HG03439 (cell line): ENCODE measurements around the gene WWOX.

Experiments
- ATAC-seq: cut with Tn5 transposase; IDR thresholded peaks from one replicate; pipeline ENCODE4 v1.9.1; 2021; ENCODE audit warnings: mild to moderate bottlenecking, moderate library complexity; ENCODE audit not compliant: unreplicated experiment

WWOX gene

DNA sequence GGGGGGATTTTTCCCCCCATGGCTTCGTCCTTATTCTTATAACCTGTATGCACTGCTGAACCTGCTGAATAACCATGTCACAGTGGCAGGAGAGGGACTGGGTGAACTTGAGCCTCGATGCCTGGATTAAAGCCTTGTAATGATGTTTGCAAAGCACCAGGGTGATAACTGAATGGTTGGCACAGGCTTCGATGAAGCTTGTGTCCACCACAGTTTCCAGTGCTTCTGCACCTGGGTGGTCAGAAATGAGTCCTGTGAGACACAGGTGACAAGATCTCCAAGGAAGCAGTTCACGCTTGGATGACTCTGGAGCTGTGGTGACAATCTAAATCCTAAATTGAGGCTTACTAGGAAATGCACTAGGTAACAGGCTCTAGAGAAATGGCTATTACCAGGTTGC is 771.8 kb downstream of the WWOX start:
- ATAC-seq: no peak

- ATAC-seq: no peak
Observed at GRCh38 chr16:78876671-78877070, 777.2 kb downstream of the WWOX start.

DNA sequence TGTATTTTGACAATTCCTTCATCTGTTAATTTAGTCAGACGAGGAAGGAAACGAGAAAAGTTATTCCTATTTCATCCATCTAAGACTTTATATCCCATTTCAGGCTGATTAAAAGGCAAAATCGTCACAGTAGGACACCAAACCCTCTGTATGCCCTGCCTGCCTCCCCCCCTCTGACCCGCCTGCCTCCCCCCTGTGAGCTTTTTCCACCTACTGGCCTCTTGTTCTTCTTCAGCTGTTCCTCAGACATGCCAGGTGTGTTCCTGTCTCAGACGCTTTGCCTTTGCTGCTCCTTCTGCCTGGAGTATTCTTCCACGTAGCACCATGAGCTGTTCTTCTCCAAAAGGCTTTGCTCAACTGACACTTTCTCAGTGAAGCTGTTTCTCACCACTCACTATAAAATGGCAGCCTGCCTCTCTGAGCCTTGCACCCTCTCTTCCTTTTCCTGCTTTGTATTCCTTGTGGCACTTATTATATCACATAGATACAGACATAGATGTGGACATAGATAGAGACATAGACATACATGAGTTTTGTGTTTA is 777.7 kb downstream of the WWOX start:
- ATAC-seq: no peak

DNA sequence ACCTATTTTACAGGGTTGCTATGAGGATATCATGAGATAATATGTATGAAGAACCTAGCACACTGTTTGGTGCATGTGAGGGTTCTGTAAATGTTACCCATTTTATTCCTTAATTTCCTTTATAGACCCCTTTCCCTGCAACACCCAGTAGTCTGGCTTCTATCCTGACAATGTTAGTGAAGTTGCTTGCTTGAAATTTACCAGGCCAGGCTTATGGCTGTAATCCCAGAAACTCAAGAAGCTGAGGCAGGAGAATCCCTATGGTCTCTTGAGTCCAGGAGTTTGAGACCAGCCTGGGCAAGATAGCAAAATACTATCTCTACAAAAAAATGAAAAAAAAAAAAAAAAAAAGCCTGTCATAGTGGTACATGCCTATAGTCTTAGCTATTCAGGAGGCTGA is 779.1 kb downstream of the WWOX start:
- no peak for ATAC-seq

DNA sequence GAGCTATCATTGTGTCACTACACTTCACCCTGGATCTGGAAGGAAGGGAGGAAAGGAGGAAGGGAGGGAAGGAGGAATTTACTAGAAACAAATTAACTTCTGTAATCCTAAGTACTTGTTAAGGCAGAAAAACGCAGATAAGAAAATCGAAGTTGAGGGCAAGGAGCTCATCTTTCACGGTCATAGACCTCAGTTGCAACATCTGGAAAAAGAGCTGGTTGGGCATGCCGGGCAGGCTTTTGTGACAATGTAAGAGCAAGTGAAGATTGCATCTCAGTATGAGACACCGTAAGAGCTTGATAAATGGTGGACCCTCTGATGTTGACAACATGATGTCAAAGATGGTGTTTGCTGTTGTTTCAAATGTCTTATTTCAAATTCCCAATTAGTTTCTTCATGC is 779.6 kb downstream of the WWOX start:
- no peak for ATAC-seq

DNA sequence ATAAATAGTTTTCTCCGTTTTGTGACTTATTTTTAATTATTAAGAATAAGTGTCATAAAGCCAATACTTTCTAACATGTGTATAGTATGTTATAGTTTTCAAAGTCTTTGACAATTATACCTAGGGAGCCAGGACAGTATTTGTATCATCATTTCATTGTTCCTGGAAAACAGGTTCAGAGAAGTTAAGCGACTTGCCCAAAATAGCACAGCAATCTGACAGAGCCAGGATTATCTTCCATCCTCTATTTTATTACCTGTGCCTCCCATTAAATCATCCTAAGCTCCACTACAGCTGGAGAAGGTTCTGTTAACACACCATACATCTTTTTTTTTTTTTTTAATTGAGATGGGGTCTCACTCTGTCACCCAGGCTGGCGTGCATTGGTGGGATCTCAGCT is 782.7 kb downstream of the WWOX start:
- ATAC-seq: no peak

DNA sequence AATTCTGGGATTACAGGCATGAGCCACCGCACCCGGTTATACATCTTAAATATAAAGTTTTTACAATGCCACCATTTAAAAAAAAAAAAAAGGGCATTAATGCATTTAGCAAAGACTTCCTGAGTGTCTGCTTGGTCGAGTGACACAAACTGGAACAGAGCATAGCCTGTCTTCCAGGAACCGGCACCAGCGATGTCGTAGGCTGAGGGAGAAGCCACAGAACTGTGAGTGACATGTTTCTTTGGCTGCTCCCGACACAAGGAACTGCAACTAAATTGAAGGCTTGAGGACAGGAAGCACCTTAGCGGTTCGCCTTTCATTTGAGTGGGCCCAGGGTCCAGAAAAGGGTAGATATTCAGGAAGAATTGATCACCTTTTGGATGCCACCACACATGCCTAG is 783.3 kb downstream of the WWOX start:
- no peak for ATAC-seq

DNA sequence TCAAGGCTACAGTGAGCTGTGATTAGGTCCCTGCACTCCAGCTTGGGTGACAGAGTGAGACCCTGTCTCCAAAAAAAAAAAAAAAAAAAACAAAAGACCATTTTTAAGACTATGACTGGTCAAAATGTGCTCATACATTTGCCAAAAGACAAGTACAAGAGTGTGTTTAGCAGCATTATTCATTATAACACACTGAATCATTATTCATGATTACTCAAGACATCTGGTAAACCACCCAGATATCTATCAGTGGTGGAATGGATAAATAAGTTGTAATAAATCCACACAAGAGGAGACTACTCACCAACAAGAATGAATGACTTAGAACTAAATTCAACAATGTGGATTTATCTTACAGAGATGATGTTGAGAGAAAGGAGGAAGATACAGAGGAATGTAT is 784.8 kb downstream of the WWOX start:
- no peak for ATAC-seq

DNA sequence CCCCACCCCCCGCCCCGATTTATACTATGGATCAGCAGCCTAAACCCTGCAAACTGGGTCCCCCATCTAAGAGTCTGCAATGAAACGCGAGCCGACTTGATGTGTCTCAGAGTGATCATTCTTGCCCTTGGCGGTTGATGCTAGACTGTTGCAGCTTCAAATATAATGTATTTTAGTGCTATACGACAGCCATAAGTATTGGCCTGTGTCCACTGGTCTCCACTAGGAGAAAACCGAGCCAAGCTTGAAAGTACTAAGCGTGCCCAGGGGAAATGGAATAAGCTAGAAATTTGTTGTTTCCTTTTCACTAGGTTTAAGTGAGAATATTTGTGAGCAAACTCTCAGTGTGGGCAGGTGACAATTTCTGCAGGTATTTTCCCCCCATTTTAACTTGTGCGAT is 789.9 kb downstream of the WWOX start:
- no peak for ATAC-seq

DNA sequence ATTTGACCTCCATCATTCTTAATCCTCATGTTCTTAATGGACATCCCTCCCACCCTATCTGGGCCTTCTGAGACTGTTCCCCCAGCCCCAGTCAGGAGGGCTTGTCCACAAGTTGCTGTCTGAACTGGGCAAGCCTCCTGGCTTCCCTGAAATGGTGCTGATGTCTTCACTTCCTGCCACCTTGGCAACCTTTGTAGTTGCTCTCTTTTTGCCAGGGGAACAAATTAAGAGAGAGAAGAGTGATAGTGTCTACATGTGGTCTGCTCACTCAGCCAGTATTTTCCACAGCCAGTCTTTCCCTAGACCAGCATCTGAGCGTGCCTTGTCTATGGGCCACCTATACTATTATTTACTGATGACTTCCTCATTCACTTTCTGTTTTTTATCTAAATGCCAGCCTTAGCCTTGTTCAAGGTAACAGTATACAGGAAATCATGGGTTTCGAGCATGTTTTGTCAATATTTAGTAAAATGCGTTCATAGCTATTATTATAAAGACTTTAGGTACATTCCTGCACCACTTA is 791.0 kb downstream of the WWOX start:
- ATAC-seq: no peak

DNA sequence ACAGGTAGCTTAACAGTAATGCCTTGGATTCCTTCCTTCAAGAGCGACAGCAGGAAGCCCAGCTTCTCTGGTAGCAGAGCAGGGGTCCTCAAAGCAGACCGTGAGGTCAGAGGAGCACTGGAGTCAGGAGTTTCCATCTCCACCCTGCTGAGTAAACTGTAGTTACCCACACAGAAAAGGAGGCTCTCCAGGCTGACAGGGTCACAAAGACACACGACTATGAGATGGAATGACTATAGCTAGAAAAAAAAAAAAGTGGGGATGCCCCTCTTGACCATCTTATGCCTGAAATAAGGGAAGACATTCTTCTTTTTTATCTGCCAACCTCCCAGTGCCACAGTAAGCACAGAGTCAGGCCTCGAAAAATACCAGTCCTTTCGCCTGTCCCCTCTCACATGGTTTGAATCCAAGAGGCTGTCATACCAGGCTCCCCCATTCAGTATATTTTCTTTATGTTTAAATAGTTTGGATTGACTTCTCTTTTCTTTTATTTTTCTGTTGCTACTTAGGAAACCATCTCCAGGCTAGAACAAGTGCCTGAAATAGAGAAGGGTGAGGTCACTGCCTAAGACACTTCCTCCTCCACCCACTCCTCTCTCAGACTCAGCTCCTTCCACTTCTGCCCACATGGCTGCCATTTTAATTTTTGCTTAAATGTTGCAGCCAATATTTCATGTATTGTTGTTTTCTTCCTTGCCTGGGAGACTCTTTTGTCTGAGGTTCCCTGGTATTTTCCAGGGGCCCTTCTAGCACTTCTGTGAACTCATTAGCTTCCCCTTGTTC is 793.7 kb downstream of the WWOX start:
- ATAC-seq: no peak

DNA sequence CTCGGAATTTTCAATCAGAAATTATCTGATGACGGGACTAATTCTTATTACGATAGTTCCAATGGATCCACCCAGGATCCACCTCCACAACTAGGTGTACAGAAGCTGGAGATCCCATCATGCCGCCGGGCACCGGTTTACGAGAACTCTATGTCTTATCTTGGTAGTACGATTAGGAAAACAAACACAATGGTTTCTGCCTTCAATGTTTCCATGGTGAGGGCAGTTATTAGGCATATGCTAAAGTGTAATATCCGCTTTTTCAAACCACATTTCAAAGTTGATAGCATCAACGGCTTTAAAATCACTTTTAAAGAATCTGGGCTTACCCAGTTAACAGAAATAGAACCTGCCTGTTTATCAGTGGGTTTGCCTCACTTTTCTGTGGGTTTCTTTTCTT is 795.4 kb downstream of the WWOX start:
- no peak for ATAC-seq

DNA sequence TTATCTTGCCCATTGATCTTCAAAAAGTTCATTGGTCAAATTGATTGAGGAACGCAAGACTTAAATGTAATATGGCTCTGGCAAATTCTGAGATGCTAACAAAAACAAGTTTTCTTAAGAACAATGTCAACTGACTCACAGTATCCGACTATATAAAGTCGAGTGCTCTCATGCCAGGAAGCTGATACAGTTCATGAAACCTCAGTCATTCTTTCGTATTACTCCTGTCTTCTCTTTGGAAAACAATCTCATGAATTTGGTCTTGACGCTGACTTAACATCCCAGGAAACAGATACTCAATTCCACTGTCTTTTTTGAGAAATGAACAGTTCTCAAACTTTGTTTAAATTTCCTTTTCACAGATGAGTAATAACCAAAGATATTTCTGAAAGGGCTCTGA is 796.2 kb downstream of the WWOX start:
- ATAC-seq: no peak

DNA sequence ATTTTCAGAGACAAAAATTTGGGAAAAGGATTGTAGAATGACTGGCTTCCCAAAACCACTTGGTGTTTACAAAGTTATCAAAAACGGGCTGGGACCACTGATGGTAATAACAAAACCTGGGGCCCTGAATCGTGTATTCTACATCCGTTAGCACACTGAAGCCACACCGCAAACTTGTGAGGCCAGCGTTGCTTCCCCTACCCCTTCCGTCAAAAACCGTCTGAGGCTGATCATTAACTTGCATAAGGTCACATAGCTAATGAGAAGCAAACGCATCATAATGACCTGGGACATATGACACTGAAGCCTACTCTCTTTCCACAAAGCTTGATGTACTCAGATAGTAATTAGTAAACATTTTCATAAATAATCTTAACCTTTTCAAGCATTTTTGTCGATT is 796.8 kb downstream of the WWOX start:
- no peak for ATAC-seq

- ATAC-seq: no peak
Observed at GRCh38 chr16:78897299-78897698, 797.8 kb downstream of the WWOX start.

DNA sequence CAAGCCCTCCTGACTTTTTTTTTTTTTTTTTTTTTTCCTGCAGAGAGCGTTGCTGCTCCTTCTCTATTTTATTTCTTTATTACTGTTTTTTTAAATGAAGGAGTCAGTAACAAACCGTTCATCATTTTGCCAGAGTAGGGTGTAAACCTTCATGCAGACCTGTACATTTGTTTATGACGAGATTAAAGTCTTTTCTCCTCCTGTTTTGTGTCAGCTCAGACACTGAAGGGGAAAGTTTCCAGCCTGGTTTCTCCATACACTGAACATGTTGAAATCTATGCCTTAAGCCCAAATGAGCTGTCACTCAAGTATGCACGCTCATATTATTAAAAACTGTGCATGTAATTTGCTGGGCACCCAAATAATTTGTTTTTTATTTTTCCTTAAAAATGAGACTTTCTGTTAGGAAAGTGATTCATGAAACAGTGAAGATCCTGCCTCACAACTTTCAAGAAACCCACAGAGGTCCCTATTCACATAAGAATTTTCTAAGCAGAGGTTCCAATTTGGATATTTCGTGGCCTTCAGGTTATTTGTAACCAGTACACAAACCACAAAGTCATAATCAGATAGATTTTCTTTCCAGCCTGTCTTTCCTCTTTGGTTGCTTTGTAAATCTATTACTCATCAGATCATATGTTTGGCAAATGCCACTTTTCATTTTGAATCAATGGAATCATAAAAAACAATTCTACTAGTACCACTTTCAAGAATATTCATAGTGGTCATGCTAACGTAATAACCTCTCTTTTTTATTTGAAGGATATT is 800.8 kb downstream of the WWOX start:
- ATAC-seq: no peak

DNA sequence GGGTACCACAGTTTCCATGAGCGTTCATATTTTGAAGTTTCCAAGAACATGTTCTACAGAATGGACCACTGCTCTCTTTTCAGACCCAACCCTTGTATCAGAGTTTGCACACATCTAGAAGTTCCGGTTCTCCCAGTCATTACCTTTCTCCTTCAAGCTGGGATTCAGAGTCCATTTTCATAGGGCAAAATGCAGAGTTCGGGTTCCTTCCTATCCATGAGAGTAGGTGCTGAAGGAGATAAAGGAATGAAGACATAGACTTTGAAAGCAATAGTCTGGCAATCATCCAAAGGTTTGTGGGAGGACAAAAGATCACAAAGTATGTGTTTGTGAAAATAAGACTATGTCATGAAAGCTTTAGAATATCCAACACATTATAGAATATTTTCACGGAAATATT is 801.5 kb downstream of the WWOX start:
- no peak for ATAC-seq

GRCh38 chr16:78902321-78902720 is 802.9 kb downstream of the WWOX start:
- no peak for ATAC-seq

GRCh38 chr16:78903237-78903636 is 803.8 kb downstream of the WWOX start:
- no peak for ATAC-seq

GRCh38 chr16:78903843-78904242 is 804.4 kb downstream of the WWOX start:
- no peak for ATAC-seq

GRCh38 chr16:78906135-78906534 is 806.7 kb downstream of the WWOX start:
- no peak for ATAC-seq

GRCh38 chr16:78909226-78909625 is 809.8 kb downstream of the WWOX start:
- ATAC-seq: no peak
